GM12878 (cell line): ENCODE measurements around the gene HDAC3. TPM values are rescaled to one million over a fixed set of nuclear protein-coding genes. Genes with fewer than 3 reads are reported as not detected.

ENCODE experiments used
- ATAC-seq: fragments of 200-7000 bp; cut with Tn5 transposase; 3 replicates; pipeline ENCODE4 v1.9.1; 2020; ENCODE audit warnings: mild to moderate bottlenecking, moderate library complexity
- BruUV-seq: library from RNA; stranded (reverse); fragments of 400-500 nt; replicated peaks from 2 replicates; lab custom pipeline; 2021; lab: Mats Ljungman, UMichigan
- CTCF ChIA-PET: fragments of 300-600 bp; sonication (Branson Sonifier 250); formaldehyde crosslinking; extraction: SDS; loops from one replicate; lab custom pipeline; 2021; ENCODE audit warnings: inconsistent platforms; lab: Yijun Ruan, JAX
- POLR2A ChIA-PET: fragments of 350-600 bp; formaldehyde crosslinking; extraction: SDS; loops from one replicate; lab custom pipeline; 2021; ENCODE audit warnings: inconsistent platforms; lab: Charles Lee
- RAD21 ChIA-PET: fragments of 300-600 bp; sonication (Branson Sonifier 250); formaldehyde crosslinking; loops from one replicate; lab custom pipeline; 2023; ENCODE audit warnings: antibody characterized with exemption; ENCODE audit not compliant: unreplicated experiment; lab: Charles Lee
- SMC1A ChIA-PET: fragments of 300-600 bp; sonication (Branson Sonifier 250); formaldehyde crosslinking; loops from one replicate; lab custom pipeline; 2023; ENCODE audit not compliant: unreplicated experiment, uncharacterized antibody; lab: Charles Lee
- DNase-seq: peaks from one replicate; pipeline ENCODE4 v3.0.0-alpha.2; 2011; ENCODE audit warnings: low read depth, low spot score
- FAIRE-seq: peaks from 3 replicates; lab custom pipeline; 2011; peaks lifted over from hg19 to GRCh38; lab: Jason Lieb, UNC
- H2AFZ ChIP-seq: 2 replicates; pipeline ENCODE4 v1.6.0; 2011; ENCODE audit warnings: low read depth, low read length, control low read depth; ENCODE audit not compliant: control insufficient read depth
- H3K27ac ChIP-seq: 2 replicates; pipeline ENCODE4 v1.5.1; 2011; ENCODE audit warnings: control low read depth; ENCODE audit not compliant: control insufficient read depth, insufficient read depth
- H3K27me3 ChIP-seq, 2 experiments: replicated peaks in 1 of 2; 2 replicates each; pipeline versions ENCODE4 v1.6.0 to v1.6.1; 2011; ENCODE audit warnings: low read length in 1 of 2; ENCODE audit not compliant: control insufficient read depth in 2 of 2, insufficient read depth in 2 of 2
- H3K36me3 ChIP-seq, 2 experiments: 2 replicates each; pipeline ENCODE4 v1.5.1; 2011; ENCODE audit warnings: low read length in 1 of 2; ENCODE audit not compliant: control insufficient read depth in 2 of 2, insufficient read depth in 2 of 2
- H3K4me1 ChIP-seq: 2 replicates; pipeline ENCODE4 v1.6.1; 2011; ENCODE audit warnings: mild to moderate bottlenecking, low read length, moderate library complexity, mixed read lengths; ENCODE audit not compliant: control insufficient read depth, insufficient read depth
- H3K4me2 ChIP-seq: 2 replicates; pipeline ENCODE4 v1.6.0; 2011; ENCODE audit warnings: control low read depth; ENCODE audit not compliant: control insufficient read depth, insufficient read depth
- H3K4me3 ChIP-seq: fragments of 200-600 bp; sonication (generic); 2 replicates; pipeline ENCODE4 v1.5.1; 2016
- H3K79me2 ChIP-seq: 2 replicates; pipeline ENCODE4 v1.6.0; 2011; ENCODE audit warnings: low read length; ENCODE audit not compliant: control insufficient read depth, insufficient read depth
- H3K9ac ChIP-seq: 2 replicates; pipeline ENCODE4 v1.8.0; 2011; ENCODE audit warnings: low read length, control low read depth, mixed read lengths; ENCODE audit not compliant: control insufficient read depth, insufficient read depth
- H3K9me3 ChIP-seq: replicated peaks from 3 replicates; pipeline ENCODE4 v1.5.1; 2011; ENCODE audit warnings: mild to moderate bottlenecking, low read length; ENCODE audit not compliant: control insufficient read depth, insufficient read depth
- H4K20me1 ChIP-seq: 2 replicates; pipeline ENCODE4 v1.6.0; 2011; ENCODE audit not compliant: control insufficient read depth, insufficient read depth
- BACH1 ChIP-seq: fragments of 450-650 bp; IDR thresholded peaks from 2 replicates; pipeline ENCODE4 v1.6.1; 2017; ENCODE audit warnings: mild to moderate bottlenecking, borderline replicate concordance
- BRCA1 ChIP-seq: IDR thresholded peaks from 2 replicates; pipeline ENCODE4 v1.6.1; 2011; ENCODE audit warnings: low read depth, low read length, improper control_type of control experiment
- CHD4 ChIP-seq: fragments of 200-600 bp; sonication (generic); IDR thresholded peaks from 2 replicates; pipeline ENCODE4 v1.6.1; 2016; ENCODE audit warnings: mild to moderate bottlenecking
- CREB1 ChIP-seq: IDR thresholded peaks from 2 replicates; pipeline ENCODE4 v1.6.1; 2012; ENCODE audit warnings: low read depth, mild to moderate bottlenecking, inconsistent platforms
- ESRRA ChIP-seq: IDR thresholded peaks from 2 replicates; pipeline ENCODE4 v1.6.1; 2012; ENCODE audit warnings: mild to moderate bottlenecking, low read length, improper control_type of control experiment
- LARP7 ChIP-seq: fragments of 450-650 bp; IDR thresholded peaks from 2 replicates; pipeline ENCODE4 v1.6.1; 2017; ENCODE audit warnings: mild to moderate bottlenecking
- NBN ChIP-seq: fragments of 450-650 bp; IDR thresholded peaks from 2 replicates; pipeline ENCODE4 v1.6.1; 2016
- NR2C1 ChIP-seq: fragments of 450-650 bp; IDR thresholded peaks from 2 replicates; pipeline ENCODE4 v1.6.1; 2017; ENCODE audit warnings: antibody characterized with exemption, mild to moderate bottlenecking, moderate library complexity
- NRF1 ChIP-seq: conservative IDR thresholded peaks from 2 replicates; pipeline ENCODE4 v1.6.1; 2011; ENCODE audit warnings: mild to moderate bottlenecking, low read depth, low read length, improper control_type of control experiment
- POLR2A ChIP-seq: IDR thresholded peaks from 2 replicates; pipeline ENCODE4 v1.6.1; 2011; ENCODE audit warnings: low read depth, mild to moderate bottlenecking, low read length
- SMAD5 ChIP-seq: IDR thresholded peaks from 2 replicates; pipeline ENCODE4 v1.6.1; 2016; ENCODE audit warnings: antibody characterized with exemption, low read depth
- TCF7 ChIP-seq: IDR thresholded peaks from 2 replicates; pipeline ENCODE4 v1.6.1; 2014; ENCODE audit warnings: antibody characterized with exemption, borderline replicate concordance
- ZZZ3 ChIP-seq: IDR thresholded peaks from 2 replicates; pipeline ENCODE4 v1.6.1; 2011; ENCODE audit warnings: low read depth; ENCODE audit not compliant: control insufficient read depth, insufficient read length
- WGBS: methylation state at CpG from one replicate; pipeline ENCODE4 v1.1.6; 2016; ENCODE audit warnings: low lambda C conversion rate; ENCODE audit not compliant: insufficient replicate concordance, insufficient coverage; ENCODE audit errors: missing lambda C conversion rate; 5-methylcytosine and 5-hydroxymethylcytosine counted together
- in situ Hi-C: fragments of 300-500 bp; cut with MboI; formaldehyde crosslinking; loops from 9 replicates; pipeline ENCODE4 v1.14.3; 2018; ENCODE audit warnings: mixed read lengths
- intact Hi-C: fragments of 100-400 bp; cut with micrococcal nuclease; formaldehyde crosslinking; loops from one replicate; pipeline ENCODE4 v1.14.2; 2022; ENCODE audit not compliant: unreplicated experiment
- polyA plus RNA-seq, 11 experiments: library from polyadenylated mRNA; depleted of rRNA in 4 of 11; unstranded in 6 of 11; stranded (reverse) in 5 of 11; fragments of >200 nt; fragmentation: Nextera tagmentation in 4 of 11; fragmentation: Illumina TruSeq in 1 of 11; extraction: Ambion mirVana in 4 of 11; extraction: Trizol in 1 of 11; gene quantifications; 1 replicate in 1 of 11; 2 replicates in 10 of 11; pipeline versions ENCODE4 v1.2.1 to v1.2.3, GENCODE V29; 2011 to 2016; ENCODE audit warnings: inconsistent platforms in 2 of 11, missing spikeins in 2 of 11, low read depth in 1 of 11
- total RNA-seq, 4 experiments: library from RNA; depleted of rRNA in 3 of 4; stranded (reverse); fragments of >200 nt in 3 of 4; fragmentation: Illumina TruSeq in 1 of 4; extraction: Trizol in 1 of 4; gene quantifications; 2 replicates each; pipeline versions ENCODE4 v1.2.1 to v1.2.3, GENCODE V29; 2013 to 2021
- TF ChIP-seq, protein P1 (sequence below): fragments of 450-650 bp; formaldehyde crosslinking; IDR thresholded peaks from 2 replicates; pipeline ENCODE4 v1.4.0; 2022; ENCODE audit warnings: mild to moderate bottlenecking, moderate library complexity
- TF ChIP-seq, protein P2 (sequence below): fragments of 450-650 bp; IDR thresholded peaks from 2 replicates; pipeline ENCODE4 v1.6.1; 2018; ENCODE audit warnings: mild to moderate bottlenecking, low read depth, moderate library complexity; ENCODE audit not compliant: partially characterized antibody
- TF ChIP-seq, protein P3 (sequence below): fragments of 450-650 bp; IDR thresholded peaks from 2 replicates; pipeline ENCODE4 v1.6.1; 2017; ENCODE audit warnings: mild to moderate bottlenecking, low read depth, inconsistent platforms; ENCODE audit not compliant: poor library complexity, severe bottlenecking
- TF ChIP-seq, protein P4 (sequence below): IDR thresholded peaks from 2 replicates; pipeline ENCODE4 v1.6.1; 2011; ENCODE audit warnings: borderline replicate concordance, low read depth, mild to moderate bottlenecking, moderate library complexity, mixed read lengths, low read length; ENCODE audit not compliant: insufficient read depth; ENCODE audit errors: extremely low read length

The HDAC3 gene
- total and polyA plus RNA-seq, 10 of the 15 experiments (the other 5 are each of a cell fraction or from before 2014, with no cell fraction given) = 62.2 to 140 (median 112) TPM

DNA sequence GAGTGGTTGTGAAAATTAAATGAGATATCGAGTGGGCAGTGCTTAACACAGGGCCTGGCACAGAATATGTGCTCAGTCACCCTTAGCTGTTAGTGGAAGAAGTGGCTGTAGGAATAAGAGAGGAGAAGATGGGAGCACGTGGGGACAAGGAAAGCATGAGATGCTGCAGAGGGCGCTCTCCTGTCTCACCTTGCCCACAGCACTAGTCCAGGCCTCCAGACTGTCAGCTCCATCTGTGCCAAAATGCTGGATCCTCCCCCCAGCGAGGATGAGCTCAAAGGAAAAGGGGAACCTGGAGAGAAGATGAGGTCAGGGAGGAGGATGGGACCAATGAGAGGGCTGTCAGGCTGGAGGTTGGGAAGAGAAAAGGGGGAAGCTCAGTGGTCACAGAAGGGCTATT is 32.9 kb upstream of the HDAC3 start:
- no peak overlapping the region for H2AFZ ChIP-seq
- WGBS = 9% methylated on average over 4 of the region's 4 CpGs
- no peak for TF ChIP-seq LARP7
- no peak for TF ChIP-seq CREB1
- no peak for TF ChIP-seq TCF7
- no peak for TF ChIP-seq ESRRA
- TF ChIP-seq, protein P1, sequence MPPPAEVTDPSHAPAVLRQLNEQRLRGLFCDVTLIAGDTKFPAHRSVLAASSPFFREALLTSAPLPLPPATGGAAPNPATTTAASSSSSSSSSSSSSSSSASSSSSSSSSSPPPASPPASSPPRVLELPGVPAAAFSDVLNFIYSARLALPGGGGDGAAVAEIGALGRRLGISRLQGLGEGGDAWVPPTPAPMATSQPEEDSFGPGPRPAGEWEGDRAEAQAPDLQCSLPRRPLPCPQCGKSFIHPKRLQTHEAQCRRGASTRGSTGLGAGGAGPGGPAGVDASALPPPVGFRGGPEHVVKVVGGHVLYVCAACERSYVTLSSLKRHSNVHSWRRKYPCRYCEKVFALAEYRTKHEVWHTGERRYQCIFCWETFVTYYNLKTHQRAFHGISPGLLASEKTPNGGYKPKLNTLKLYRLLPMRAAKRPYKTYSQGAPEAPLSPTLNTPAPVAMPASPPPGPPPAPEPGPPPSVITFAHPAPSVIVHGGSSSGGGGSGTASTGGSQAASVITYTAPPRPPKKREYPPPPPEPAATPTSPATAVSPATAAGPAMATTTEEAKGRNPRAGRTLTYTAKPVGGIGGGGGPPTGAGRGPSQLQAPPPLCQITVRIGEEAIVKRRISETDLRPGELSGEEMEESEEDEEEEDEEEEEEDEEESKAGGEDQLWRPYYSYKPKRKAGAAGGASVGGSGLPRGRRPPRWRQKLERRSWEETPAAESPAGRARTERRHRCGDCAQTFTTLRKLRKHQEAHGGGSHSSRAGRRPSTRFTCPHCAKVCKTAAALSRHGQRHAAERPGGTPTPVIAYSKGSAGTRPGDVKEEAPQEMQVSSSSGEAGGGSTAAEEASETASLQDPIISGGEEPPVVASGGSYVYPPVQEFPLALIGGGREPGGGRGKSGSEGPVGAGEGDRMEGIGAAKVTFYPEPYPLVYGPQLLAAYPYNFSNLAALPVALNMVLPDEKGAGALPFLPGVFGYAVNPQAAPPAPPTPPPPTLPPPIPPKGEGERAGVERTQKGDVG (CRISPR knock-in tag) = no peak
- TF ChIP-seq NR2C1 = no peak
- TF ChIP-seq POLR2A = no peak
- no peak for TF ChIP-seq CHD4
- TF ChIP-seq, protein P2, sequence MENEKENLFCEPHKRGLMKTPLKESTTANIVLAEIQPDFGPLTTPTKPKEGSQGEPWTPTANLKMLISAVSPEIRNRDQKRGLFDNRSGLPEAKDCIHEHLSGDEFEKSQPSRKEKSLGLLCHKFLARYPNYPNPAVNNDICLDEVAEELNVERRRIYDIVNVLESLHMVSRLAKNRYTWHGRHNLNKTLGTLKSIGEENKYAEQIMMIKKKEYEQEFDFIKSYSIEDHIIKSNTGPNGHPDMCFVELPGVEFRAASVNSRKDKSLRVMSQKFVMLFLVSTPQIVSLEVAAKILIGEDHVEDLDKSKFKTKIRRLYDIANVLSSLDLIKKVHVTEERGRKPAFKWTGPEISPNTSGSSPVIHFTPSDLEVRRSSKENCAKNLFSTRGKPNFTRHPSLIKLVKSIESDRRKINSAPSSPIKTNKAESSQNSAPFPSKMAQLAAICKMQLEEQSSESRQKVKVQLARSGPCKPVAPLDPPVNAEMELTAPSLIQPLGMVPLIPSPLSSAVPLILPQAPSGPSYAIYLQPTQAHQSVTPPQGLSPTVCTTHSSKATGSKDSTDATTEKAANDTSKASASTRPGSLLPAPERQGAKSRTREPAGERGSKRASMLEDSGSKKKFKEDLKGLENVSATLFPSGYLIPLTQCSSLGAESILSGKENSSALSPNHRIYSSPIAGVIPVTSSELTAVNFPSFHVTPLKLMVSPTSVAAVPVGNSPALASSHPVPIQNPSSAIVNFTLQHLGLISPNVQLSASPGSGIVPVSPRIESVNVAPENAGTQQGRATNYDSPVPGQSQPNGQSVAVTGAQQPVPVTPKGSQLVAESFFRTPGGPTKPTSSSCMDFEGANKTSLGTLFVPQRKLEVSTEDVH = no peak
- no peak for TF ChIP-seq BACH1
- TF ChIP-seq, protein P3, sequence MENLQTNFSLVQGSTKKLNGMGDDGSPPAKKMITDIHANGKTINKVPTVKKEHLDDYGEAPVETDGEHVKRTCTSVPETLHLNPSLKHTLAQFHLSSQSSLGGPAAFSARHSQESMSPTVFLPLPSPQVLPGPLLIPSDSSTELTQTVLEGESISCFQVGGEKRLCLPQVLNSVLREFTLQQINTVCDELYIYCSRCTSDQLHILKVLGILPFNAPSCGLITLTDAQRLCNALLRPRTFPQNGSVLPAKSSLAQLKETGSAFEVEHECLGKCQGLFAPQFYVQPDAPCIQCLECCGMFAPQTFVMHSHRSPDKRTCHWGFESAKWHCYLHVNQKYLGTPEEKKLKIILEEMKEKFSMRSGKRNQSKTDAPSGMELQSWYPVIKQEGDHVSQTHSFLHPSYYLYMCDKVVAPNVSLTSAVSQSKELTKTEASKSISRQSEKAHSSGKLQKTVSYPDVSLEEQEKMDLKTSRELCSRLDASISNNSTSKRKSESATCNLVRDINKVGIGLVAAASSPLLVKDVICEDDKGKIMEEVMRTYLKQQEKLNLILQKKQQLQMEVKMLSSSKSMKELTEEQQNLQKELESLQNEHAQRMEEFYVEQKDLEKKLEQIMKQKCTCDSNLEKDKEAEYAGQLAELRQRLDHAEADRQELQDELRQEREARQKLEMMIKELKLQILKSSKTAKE = no peak
- TF ChIP-seq NBN = no peak
- no peak for TF ChIP-seq SMAD5
- no peak for TF ChIP-seq BRCA1
- TF ChIP-seq NRF1 = no peak
- TF ChIP-seq, protein P4, sequence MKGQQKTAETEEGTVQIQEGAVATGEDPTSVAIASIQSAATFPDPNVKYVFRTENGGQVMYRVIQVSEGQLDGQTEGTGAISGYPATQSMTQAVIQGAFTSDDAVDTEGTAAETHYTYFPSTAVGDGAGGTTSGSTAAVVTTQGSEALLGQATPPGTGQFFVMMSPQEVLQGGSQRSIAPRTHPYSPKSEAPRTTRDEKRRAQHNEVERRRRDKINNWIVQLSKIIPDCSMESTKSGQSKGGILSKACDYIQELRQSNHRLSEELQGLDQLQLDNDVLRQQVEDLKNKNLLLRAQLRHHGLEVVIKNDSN = no peak
- no peak for TF ChIP-seq ZZZ3

More for the DNA sequence above, 32.9 kb upstream of the HDAC3 start:
- Histone ChIP-seq H3K4me1 (no peaks in the 10 kb centered on the region), H3K4me2 (no peak overlapping the region), H3K79me2 (no peaks in the 10 kb centered on the region), H3K9me3 (no peaks in the 10 kb centered on the region), H3K27me3 (no peaks in the 10 kb centered on the region), H3K9ac (no peak overlapping the region), H3K36me3 (no peaks in the 10 kb centered on the region), H3K27ac (no peak overlapping the region), H3K4me3 (no peak overlapping the region), H4K20me1 (no peaks in the 10 kb centered on the region)
- ATAC-seq = no peak
- SMC1A ChIA-PET = interaction anchor here (0.7 to 1.7 kb wide), 5 partner anchors 10 to 291 kb away, joined by 3 to 5 read pairs (median 4); no protein-coding TSS in a partner anchor
- CTCF ChIA-PET = interaction anchor here (0.6 to 3.2 kb wide), 11 partner anchors 10 to 476 kb away, joined by 3 to 23 read pairs (median 4); no protein-coding TSS in a partner anchor
- in situ Hi-C loops = no loop called here
- intact Hi-C loops = loop anchor here (10.0 kb wide), 1 partner anchor 295 kb away; the partner anchor contains the start of gene RNF14
- FAIRE-seq = no peak
- DNase-seq = no peak
- POLR2A ChIA-PET = no interaction called here
- RAD21 ChIA-PET = interaction anchor here (1.1 to 1.6 kb wide), 2 partner anchors 77 to 292 kb away, joined by 4 to 9 read pairs; no protein-coding TSS in a partner anchor
- BruUV-seq = no TSS peak
